K562 (cell line): ENCODE measurements around the gene GPATCH2. TPM values are rescaled to one million over a fixed set of nuclear protein-coding genes. Genes with fewer than 3 reads are reported as not detected.

Source experiments
- ATAC-seq: fragments of 200-7000 bp; cut with Tn5 transposase; 3 replicates; pipeline ENCODE4 v1.9.1; 2020; ENCODE audit warnings: moderate library complexity
- BruUV-seq: library from RNA; stranded (reverse); fragments of 400-500 nt; replicated peaks from 2 replicates; lab custom pipeline; 2021; lab: Mats Ljungman, UMichigan
- CTCF ChIA-PET: fragments of 300-600 bp; formaldehyde crosslinking; extraction: SDS; loops from one replicate; lab custom pipeline; 2021; ENCODE audit warnings: low intra/inter-chr PET ratio; lab: Yijun Ruan, JAX
- POLR2A ChIA-PET: fragments of 300-600, 350-650 bp; sonication (Branson Sonifier 250); formaldehyde crosslinking; extraction: SDS; loops from one replicate; lab custom pipeline; 2021; ENCODE audit warnings: antibody characterized with exemption, inconsistent platforms; lab: Yijun Ruan, JAX
- DNase-seq, 4 experiments: peaks; one replicate each; pipeline versions ENCODE4 v3.0.0 to v3.0.0-alpha.2; 2011 to 2018; ENCODE audit warnings: low spot score in 3 of 4, mixed read lengths in 3 of 4; ENCODE audit errors: extremely low read depth in 1 of 4
- FAIRE-seq: peaks from 2 replicates; lab custom pipeline; 2011; peaks lifted over from hg19 to GRCh38; lab: Jason Lieb, UNC
- H2AFZ ChIP-seq: 2 replicates; pipeline ENCODE4 v1.6.0; 2011; ENCODE audit warnings: low read depth, low read length, control low read depth, inconsistent platforms
- H3K27ac ChIP-seq: fragments of 200-600 bp; 3 replicates; pipeline ENCODE4 v1.8.0; 2011; ENCODE audit warnings: low read depth, mild to moderate bottlenecking, control low read depth, inconsistent platforms, low read length, moderate library complexity, mixed read lengths; ENCODE audit errors: extremely low read depth
- H3K27me3 ChIP-seq, 2 experiments: fragments of 300-600 bp in 1 of 2; 2 replicates in 1 of 2; 3 replicates in 1 of 2; pipeline versions ENCODE4 v1.6.0 to v1.8.0; 2011; ENCODE audit warnings: inconsistent platforms in 2 of 2, low read length in 2 of 2, mild to moderate bottlenecking in 1 of 2, mixed read lengths in 1 of 2, moderate library complexity in 1 of 2; ENCODE audit not compliant: control insufficient read depth in 2 of 2, insufficient read depth in 2 of 2
- H3K36me3 ChIP-seq: fragments of 300-600 bp; 3 replicates; pipeline ENCODE4 v1.8.0; 2011; ENCODE audit warnings: mild to moderate bottlenecking, low read length, inconsistent platforms; ENCODE audit not compliant: control insufficient read depth, insufficient read depth
- H3K4me1 ChIP-seq, 2 experiments: fragments of 200-600 bp in 1 of 2; replicated peaks in 1 of 2; 2 replicates in 1 of 2; 3 replicates in 1 of 2; pipeline versions ENCODE4 v1.5.1 to v1.8.0; 2011; ENCODE audit warnings: inconsistent platforms in 2 of 2, low read length in 2 of 2, mild to moderate bottlenecking in 1 of 2, mixed read lengths in 1 of 2, moderate library complexity in 1 of 2; ENCODE audit not compliant: control insufficient read depth in 2 of 2, insufficient read depth in 2 of 2
- H3K4me2 ChIP-seq: 2 replicates; pipeline ENCODE4 v1.6.1; 2011; ENCODE audit warnings: low read length, control low read depth, inconsistent platforms, mixed read lengths; ENCODE audit not compliant: insufficient read depth
- H3K4me3 ChIP-seq: fragments of 200-600 bp; sonication (generic), shearing (Covaris generic); 2 replicates; pipeline ENCODE4 v1.5.1; 2016; ENCODE audit warnings: control low read depth, inconsistent platforms
- H3K79me2 ChIP-seq: fragments of 200-600 bp; 3 replicates; pipeline ENCODE4 v1.8.0; 2011; ENCODE audit warnings: low read length, inconsistent platforms; ENCODE audit not compliant: control insufficient read depth, insufficient read depth
- H3K9ac ChIP-seq, 2 experiments: 2 replicates each; pipeline versions ENCODE4 v1.6.0 to v1.6.1; 2011; ENCODE audit warnings: low read depth in 2 of 2, low read length in 2 of 2, control low read depth in 1 of 2, inconsistent platforms in 1 of 2, mild to moderate bottlenecking in 1 of 2, mixed read lengths in 1 of 2; ENCODE audit not compliant: insufficient read depth in 1 of 2
- H3K9me1 ChIP-seq: one replicate; pipeline ENCODE4 v1.6.0; 2011; ENCODE audit warnings: inconsistent platforms, mild to moderate bottlenecking, low read length, moderate library complexity; ENCODE audit not compliant: control insufficient read depth, insufficient read depth
- H3K9me3 ChIP-seq: replicated peaks from 2 replicates; pipeline ENCODE4 v1.5.1; 2011; ENCODE audit warnings: low read depth, low read length, inconsistent platforms; ENCODE audit not compliant: control insufficient read depth, insufficient read depth
- H4K20me1 ChIP-seq: replicated peaks from 2 replicates; pipeline ENCODE4 v1.6.1; 2011; ENCODE audit warnings: low read length, inconsistent platforms, mixed read lengths; ENCODE audit not compliant: control insufficient read depth, insufficient read depth
- ESRRA ChIP-seq: fragments of 450-650 bp; IDR thresholded peaks from 2 replicates; pipeline ENCODE4 v1.6.1; 2014; ENCODE audit warnings: low read depth, mild to moderate bottlenecking, moderate library complexity, borderline replicate concordance
- HNRNPLL ChIP-seq: fragments of 200-400 bp; formaldehyde crosslinking; IDR thresholded peaks from 2 replicates; pipeline ENCODE4 v1.6.1; 2017; ENCODE audit warnings: low read length, low read depth, mild to moderate bottlenecking; ENCODE audit not compliant: poor library complexity, severe bottlenecking
- JUN ChIP-seq, 2 experiments: sonication (generic) in 1 of 2; formaldehyde crosslinking in 1 of 2; IDR thresholded peaks; 2 replicates each; pipeline versions ENCODE4 v1.6.1 to v1.8.0; 2012 to 2022; ENCODE audit warnings: borderline replicate concordance in 2 of 2, mild to moderate bottlenecking in 2 of 2, improper control_type of control experiment in 1 of 2, low read depth in 1 of 2, low read length in 1 of 2, missing genetic modification reagents in 1 of 2
- MBD1 ChIP-seq: fragments of 250-450 bp; sonication (Bioruptor Pico); IDR thresholded peaks from 2 replicates; pipeline ENCODE4 v1.8.0; 2022; ENCODE audit warnings: inconsistent platforms
- MCM7 ChIP-seq, 2 experiments: fragments of 450-650 bp; IDR thresholded peaks; 2 replicates each; pipeline ENCODE4 v1.6.1; 2016 to 2018
- U2AF2 ChIP-seq: fragments of 200-400 bp; formaldehyde crosslinking; optimal IDR thresholded peaks from 2 replicates; pipeline ENCODE3; 2017; ENCODE audit warnings: low read depth, mild to moderate bottlenecking, low read length
- ZBTB11 ChIP-seq, 3 experiments: fragments of 200-800 bp in 1 of 3; fragments of 250-450 bp in 1 of 3; fragments of 450-650 bp in 1 of 3; sonication (Bioruptor Pico) in 1 of 3; sonication (Bioruptor generic) in 1 of 3; formaldehyde crosslinking in 1 of 3; IDR thresholded peaks; 2 replicates each; pipeline versions ENCODE4 v1.6.1 to v1.8.0; 2016 to 2022; ENCODE audit warnings: mild to moderate bottlenecking in 2 of 3, missing genetic modification characterization in 2 of 3, missing compliant biosample characterization in 1 of 3, moderate library complexity in 1 of 3
- ZBTB9 ChIP-seq: fragments of 450-650 bp; formaldehyde crosslinking; IDR thresholded peaks from 2 replicates; pipeline ENCODE4 v1.4.0; 2020; ENCODE audit warnings: mild to moderate bottlenecking, moderate library complexity
- ZNF175 ChIP-seq: fragments of 200-800 bp; sonication (Bioruptor generic); IDR thresholded peaks from 2 replicates; pipeline ENCODE4 v1.6.1; 2016; ENCODE audit warnings: low read depth, mild to moderate bottlenecking, missing genetic modification characterization, missing compliant biosample characterization
- ZNF395 ChIP-seq: fragments of 200-800 bp; sonication (Bioruptor generic); IDR thresholded peaks from 2 replicates; pipeline ENCODE4 v1.6.1; 2017; ENCODE audit warnings: missing genetic modification characterization, missing compliant biosample characterization
- ZNF75A ChIP-seq: fragments of 450-650 bp; formaldehyde crosslinking; IDR thresholded peaks from 2 replicates; pipeline ENCODE4 v1.4.0; 2020; ENCODE audit warnings: mild to moderate bottlenecking
- in situ Hi-C: fragments of 300-500 bp; cut with MboI; formaldehyde crosslinking; loops from 4 replicates; pipeline ENCODE4 v1.15.0; 2018; ENCODE audit warnings: inconsistent platforms, mixed read lengths
- intact Hi-C: fragments of 100-400 bp; cut with micrococcal nuclease; formaldehyde crosslinking; loops from 2 replicates; pipeline ENCODE4 v1.14.2; 2022
- polyA plus RNA-seq, 8 experiments: library from polyadenylated mRNA; depleted of rRNA in 4 of 8; stranded (reverse) in 5 of 8; unstranded in 3 of 8; fragments of >200 nt; fragmentation: Nextera tagmentation in 2 of 8; fragmentation: Illumina TruSeq in 1 of 8; extraction: Ambion mirVana in 2 of 8; extraction: Trizol in 1 of 8; gene quantifications; 2 replicates each; pipeline versions ENCODE4 v1.2.1 to v1.2.3, GENCODE V29; 2011 to 2014; ENCODE audit warnings: inconsistent platforms in 1 of 8, missing spikeins in 1 of 8
- total RNA-seq, 7 experiments: library from RNA; depleted of rRNA in 6 of 7; stranded (reverse); fragments of >200 nt in 6 of 7; fragmentation: Illumina TruSeq in 2 of 7; extraction: Trizol in 2 of 7; gene quantifications; 2 replicates each; pipeline versions ENCODE4 v1.2.1 to v1.2.3, GENCODE V29; 2011 to 2021; ENCODE audit warnings: low replicate concordance in 1 of 7

GPATCH2 gene
- total and polyA plus RNA-seq, 9 of the 15 experiments (the other 6 are each of a cell fraction or from before 2014, with no cell fraction given), result 0.38 to 2.0 (median 0.55) TPM

GRCh38 chr1:217495249-217495648 is 135.6 kb downstream of the GPATCH2 start:
- Histone ChIP-seq H3K4me1 (no peaks in the 10 kb centered on the region), H3K27me3 (no peaks in the 10 kb centered on the region), H4K20me1 (no peaks in the 10 kb centered on the region), H3K4me2 (no peak overlapping the region), H3K36me3 (no peaks in the 10 kb centered on the region), H3K79me2 (no peaks in the 10 kb centered on the region), H3K4me3 (no peak overlapping the region), H3K9me1 (no peaks in the 10 kb centered on the region), H2AFZ (no peak overlapping the region), H3K9me3 (0 out of 2 replicates have a peak, but pooled peaks cover 2% of the 10 kb centered on the region), H3K9ac (no peak overlapping the region), H3K27ac (no peak overlapping the region)
- DNase-seq (no peak), ATAC-seq (no peak), FAIRE-seq (no peak)
- in situ Hi-C loops, result no loop called here
- no TSS peak for BruUV-seq
- CTCF ChIA-PET, result no interaction called here
- TF ChIP-seq ZNF75A (no peak), U2AF2 (no peak), ESRRA (no peak), JUN (IDR thresholded peaks at IDR 0.05; ENCODE audit: borderline replicate concordance, low read depth, low read length) (no peak), JUN (CRISPR knock-in tag; IDR thresholded peaks at IDR 0.05; ENCODE audit: borderline replicate concordance) (no peak), ZBTB11 (CRISPR knock-in tag; IDR thresholded peaks at IDR 0.05) (no peak), MBD1 (CRISPR knock-in tag) (no peak), ZNF395 (no peak), MCM7 (IDR thresholded peaks at IDR 0.05) (no peak), HNRNPLL (no peak), ZBTB9 (CRISPR knock-in tag) (no peak), ZNF175 (CRISPR knock-in tag) (no peak)
- intact Hi-C loops, result no loop called here
- POLR2A ChIA-PET, result interaction anchor here (0.6 kb wide), 1 partner anchor 72 kb away, joined by 3 read pairs; no protein-coding TSS in a partner anchor
